ENCODE data around the gene NCOR1.
"Not testable (repeated sequence)": the region's sequence is repeated elsewhere in the genome, so short reads cannot be mapped to it uniquely, and the experiment has no call there.

NCOR1 gene

GRCh38 chr17:16214190-16215001 is 938 bp downstream of the NCOR1 start:
- peak; percentile 40 for DNase-seq

GRCh38 chr17:16212793-16213192 is 2.5 kb downstream of the NCOR1 start:
- no peak for DNase-seq

DNA sequence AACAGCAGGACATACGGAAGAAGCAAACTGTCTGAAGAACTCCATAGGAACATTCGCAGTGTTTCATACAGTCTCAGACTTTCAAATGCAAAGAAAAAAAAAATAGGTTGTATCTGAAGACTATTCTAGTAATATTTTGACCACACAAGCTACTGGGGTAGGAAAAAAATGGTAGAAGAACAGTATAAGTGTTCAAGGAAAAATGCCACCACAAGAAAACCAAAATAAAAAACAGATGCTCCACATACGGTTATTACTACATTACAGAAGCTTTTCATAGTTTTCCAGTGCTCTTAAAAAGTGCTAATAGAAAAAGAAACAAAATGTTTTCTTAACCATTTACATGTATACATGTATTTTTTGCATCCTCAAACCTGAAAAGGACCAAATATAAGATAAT is 3.7 kb downstream of the NCOR1 start:
- DNase-seq = no peak

DNA sequence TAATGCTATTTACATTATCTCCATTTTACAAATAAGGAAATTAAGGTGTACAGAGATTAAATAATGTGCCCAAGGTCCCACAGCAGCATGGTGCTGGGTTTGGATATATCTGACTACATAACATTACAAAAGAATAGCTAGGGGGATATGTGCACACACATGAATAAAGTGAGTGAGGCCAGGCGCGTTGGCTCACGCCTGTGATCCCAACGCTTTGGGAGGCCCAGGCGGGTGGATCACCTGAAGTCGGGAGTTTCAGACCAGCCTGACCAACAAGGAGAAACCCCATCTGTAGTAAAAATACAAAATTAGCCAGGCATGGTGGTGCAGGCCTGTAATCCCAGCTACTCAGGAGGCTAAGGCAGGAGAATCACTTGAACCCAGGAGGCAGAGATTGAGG is 10.6 kb downstream of the NCOR1 start:
- DNase-seq = not testable (repeated sequence)

DNA sequence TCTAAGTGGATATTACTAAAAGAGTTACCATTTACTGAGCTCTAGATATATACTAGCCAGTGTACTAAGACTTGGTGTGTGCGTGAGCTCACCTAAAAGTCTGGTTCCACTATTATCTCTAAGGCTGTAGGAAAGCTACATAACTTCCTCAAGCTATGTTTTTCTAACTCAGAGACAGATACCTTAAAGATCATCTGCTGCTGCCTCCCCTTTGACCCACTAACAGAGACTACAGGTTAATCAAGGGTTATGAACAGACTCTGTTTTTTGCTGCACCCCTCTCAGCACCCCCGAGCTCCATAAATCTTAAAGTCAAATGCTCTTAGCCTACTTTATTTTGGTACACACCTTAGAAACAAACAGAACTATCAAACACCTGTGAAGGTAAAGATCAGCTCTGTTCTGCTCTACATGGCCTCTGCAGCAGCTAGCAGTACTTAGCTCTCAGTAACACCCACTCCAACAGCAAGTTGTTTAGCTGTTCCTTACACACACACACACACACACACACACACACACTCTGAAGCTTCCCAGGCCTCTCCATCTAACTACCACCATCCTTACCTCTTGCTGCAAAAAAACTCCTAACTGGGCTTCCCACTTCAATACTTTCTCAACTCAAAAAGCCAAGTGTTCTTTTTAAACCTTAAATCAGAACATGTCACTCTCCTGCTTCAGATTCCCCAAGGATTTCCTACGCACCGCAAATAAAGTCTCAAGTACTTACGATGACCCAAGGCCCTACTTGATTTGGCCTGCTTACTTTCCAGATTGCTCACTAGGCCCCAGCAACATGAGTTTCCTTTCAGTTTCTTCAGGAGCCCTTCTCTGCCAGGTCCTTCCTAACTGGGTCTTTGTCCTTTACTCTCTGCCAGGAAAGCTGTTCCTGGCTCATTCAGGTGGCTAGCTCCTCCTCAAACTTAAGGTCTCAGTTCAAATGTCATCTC is 12.5 kb downstream of the NCOR1 start:
- DNase-seq = not testable (repeated sequence)

DNA sequence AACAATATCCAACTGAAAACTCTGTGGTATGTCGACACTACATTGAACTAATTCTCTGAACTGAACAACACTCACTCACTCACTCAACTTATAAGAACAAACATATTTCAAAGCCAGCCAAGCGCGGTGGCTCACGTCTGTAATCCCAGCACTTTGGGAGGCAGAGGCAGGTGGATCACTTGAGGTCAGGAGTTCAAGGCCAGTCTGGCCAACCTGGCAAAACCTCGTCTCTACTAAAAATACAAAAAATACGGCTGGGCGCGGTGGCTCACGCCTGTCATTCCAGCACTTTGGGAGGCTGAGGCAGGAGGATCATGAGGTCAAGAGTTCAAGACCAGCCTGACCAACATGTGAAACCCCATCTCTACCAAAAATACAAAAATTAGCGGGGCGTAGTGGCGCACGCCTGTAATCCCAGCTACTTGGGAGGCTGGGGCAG is 13.6 kb downstream of the NCOR1 start:
- DNase-seq = not testable (repeated sequence)

DNA sequence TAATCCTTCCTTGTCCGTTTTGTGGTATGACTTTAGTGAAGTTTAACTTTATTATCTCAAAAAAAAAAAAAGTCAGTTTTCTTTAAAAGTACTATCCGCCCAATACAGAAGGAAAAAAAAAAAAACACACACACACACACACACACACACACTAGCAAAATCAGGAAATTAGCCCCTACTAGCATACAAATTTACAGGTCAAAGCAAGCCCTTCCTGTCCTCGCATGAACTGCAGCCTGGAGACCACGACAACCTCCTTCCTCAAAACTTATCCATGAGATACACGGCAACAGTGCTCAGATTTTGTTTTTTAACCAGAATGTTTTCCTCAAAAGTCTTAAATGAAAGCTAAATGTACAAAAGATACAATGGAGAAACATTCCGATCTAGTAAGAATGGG is 16.2 kb downstream of the NCOR1 start:
- peak; percentile 38 for DNase-seq

GRCh38 chr17:16197276-16197675 is 18.1 kb downstream of the NCOR1 start:
- DNase-seq = no peak

DNA sequence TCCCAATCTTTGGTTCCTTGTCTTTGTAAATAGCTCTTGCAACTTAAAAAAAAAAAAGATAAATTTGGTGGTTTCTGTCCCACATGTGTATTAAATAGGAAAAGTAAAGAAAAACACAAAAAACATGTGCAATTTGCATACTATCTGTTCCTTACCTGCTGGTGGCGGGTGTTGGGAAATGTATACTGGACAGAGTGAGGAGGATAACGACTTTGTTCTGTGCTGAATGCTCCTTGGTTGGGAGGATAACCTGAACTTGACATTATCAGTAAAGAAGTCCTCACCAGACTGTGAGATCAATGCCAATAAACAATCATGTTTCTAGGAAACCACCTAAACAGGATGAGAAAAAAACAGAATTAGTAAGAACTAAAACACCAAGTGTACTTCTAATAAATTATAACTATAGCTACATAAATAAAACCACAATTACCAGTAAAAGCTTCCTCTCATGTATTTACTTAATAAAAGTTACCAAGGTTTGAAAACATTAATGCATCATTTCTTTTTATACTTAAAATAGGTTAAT is 21.0 kb downstream of the NCOR1 start:
- not testable (repeated sequence) for DNase-seq

GRCh38 chr17:16191604-16192003 is 23.7 kb downstream of the NCOR1 start:
- no peak for DNase-seq

DNA sequence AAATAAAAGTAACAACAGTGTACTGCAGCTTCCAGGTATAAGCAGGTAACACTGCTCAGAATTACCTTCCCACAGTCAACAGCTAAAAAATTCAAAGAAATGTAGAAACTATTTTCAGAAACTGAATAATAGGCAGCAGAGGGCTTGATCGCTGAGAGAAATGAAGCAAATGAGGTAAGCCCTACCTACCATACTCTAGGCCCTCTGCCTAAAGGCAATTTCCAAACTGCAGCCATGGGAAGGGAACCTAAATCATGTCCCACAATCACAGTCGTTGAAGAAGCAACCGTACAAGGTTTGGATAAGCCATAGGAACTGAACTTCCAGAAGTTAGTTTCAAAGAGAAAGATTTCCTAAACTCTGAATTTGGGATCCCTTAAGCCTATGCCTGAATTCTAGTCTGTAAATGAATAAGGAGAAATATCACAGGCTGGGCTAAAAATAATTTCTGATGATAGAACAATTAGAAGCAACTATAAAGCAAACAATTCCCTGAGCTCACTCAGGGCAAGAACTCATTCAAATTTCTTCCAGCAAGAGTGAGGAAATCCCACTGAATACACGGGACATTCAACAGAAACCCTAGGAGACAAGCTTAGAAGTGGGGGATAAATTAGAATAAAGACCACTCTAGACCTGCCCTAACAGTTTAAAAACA is 24.5 kb downstream of the NCOR1 start:
- DNase-seq = no peak

GRCh38 chr17:16189791-16190348 is 25.5 kb downstream of the NCOR1 start:
- DNase-seq = no peak

GRCh38 chr17:16187642-16188041 is 27.7 kb downstream of the NCOR1 start:
- no peak for DNase-seq

- no peak for DNase-seq
These were observed 33.8 kb downstream of the NCOR1 start for GRCh38 chr17:16181581-16181980.

DNA sequence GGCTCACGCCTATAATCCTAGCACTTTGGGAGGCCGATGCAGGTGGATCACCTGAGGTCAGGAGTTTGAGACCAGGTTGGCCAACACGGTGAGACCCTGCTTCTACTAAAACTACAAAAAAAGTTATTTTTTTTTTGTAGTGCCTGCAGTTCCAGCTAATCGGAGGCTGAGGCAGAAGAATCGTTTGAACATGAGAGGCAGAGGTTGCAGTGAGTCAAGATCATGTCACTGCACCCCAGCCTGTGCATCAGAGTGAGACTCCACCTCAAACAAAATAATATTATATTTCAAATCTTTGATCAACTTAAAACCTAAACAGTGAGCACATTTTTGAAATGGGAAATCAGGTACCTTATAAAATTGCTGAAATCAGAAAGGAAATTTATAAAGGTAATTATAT is 36.5 kb downstream of the NCOR1 start:
- no peak for DNase-seq

GRCh38 chr17:16171613-16172012 is 43.7 kb downstream of the NCOR1 start:
- DNase-seq = no peak

DNA sequence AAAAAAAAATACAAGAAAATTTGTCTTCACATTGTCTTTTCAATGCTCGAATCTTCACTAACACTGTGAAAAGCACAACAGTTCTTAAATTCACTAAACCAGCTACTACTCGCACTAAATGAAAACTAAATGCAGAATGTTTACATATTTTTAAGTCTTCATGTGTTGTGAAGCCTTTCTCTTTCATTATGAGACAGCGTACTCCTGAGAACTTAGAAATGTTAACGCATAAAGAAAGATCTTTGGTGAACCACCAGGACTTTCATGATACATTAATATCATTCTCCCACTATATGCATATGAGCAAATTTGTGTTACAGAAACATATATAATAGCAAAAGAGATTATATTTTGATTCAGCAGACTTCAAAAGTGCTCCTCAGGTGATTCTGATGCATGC is 48.6 kb downstream of the NCOR1 start:
- not testable (repeated sequence) for DNase-seq

GRCh38 chr17:16158714-16159113 is 56.6 kb downstream of the NCOR1 start:
- peak; percentile 12 for DNase-seq

DNA sequence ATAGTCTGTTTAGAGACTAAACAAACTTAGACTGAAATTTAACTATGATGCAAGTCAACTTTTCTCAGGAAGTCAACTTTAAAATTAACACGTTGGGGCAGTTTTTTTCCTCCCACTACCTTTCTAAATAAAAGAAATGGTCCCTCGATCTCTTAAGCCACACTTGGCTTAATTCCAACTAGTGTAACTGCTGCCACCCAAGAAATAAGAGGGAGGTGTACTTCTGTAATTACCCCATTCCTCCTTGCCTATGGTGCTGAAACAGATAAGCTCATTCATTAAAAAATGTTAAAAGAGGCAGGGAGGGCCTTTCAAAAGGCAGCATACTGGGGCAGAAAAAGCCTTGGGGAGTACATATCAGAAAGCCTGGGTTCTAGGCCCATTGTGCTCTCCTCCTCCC is 59.8 kb downstream of the NCOR1 start:
- peak; percentile 16 for DNase-seq

DNA sequence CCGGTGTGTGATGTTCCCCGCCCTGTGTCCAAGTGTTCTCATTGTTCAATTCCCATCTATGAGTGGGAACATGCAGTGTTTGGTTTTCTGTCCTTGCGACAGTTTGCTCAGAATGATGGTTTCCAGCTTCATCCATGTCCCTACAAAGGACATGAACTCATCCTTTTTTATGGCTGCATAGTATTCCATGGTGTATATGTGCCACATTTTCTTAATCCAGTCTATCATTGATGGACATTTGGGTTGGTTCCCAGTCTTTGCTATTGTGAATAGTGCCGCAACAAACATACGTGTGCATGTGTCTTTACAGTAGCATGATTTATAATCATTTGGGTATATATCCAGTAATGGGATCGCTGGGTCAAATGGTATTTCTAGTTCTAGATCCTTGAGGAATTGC is 63.0 kb downstream of the NCOR1 start:
- DNase-seq = not testable (repeated sequence)

DNA sequence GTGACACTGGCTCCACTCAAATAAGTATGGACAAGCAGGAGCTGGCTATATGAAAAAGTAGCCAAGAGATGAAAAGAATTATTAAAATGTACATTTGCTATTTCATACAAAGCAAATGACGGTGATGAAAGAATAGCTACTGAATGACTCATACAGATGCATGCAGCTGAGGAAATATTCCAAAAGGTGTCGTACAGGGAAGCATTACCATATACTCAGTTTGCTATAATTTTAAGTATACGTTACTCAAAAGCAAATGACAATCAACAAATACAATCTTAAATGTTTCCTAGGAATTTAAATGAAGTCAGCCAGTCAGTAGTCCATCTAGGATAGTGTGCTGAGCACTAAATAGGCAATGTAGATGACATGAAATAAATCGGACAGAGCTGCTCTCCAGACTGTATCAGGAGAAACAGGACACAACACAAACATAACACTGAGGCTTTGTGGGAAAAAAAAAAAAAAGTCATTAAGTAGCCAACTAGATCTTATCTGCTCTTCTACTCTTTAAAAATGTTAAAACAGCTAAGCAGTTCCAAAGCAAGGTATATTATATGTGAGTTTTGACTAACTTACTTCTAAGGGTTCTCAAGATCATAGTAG is 65.0 kb downstream of the NCOR1 start:
- DNase-seq = no peak

DNA sequence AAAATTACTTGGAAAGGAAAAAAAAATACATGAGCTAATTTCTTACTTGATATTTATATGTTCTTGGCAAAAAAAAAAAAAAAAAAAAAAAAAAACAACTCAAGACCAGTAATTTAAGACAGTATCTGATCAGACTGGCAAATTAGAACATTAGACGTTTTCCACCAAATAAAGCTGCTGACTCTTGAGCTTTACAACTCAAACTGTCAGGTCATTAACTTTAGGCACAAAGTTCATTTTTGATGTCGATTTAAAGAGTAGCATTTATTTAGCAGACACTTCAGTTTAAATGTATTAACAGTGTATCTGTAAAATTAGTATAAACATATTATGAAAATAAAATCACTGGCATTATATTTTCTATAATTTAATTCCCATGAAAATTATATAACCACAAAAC is 66.7 kb downstream of the NCOR1 start:
- DNase-seq = no peak
